Mammary epithelial cell (primary cell): ENCODE data around the gene TCF4.

Source experiments
- EZH2 ChIP-seq: IDR thresholded peaks from 2 replicates; pipeline ENCODE4 v1.6.1; 2012; ENCODE audit warnings: low read length, inconsistent platforms, borderline replicate concordance
- TF ChIP-seq, protein P1 (sequence below), 2 donors: IDR thresholded peaks in 1 of 2; conservative IDR thresholded peaks in 1 of 2; 2 replicates each; pipeline ENCODE4 v1.5.1; 2011 to 2012; ENCODE audit warnings: inconsistent platforms in 2 of 2, low read length in 2 of 2, mild to moderate bottlenecking in 2 of 2, control low read depth in 1 of 2, low read depth in 1 of 2; ENCODE audit not compliant: insufficient read depth in 1 of 2; ENCODE audit errors: extremely low read depth in 1 of 2

GRCh38 chr18:55396267-55396905 lies 191.6 kb downstream of the TCF4 start:
- TF ChIP-seq, protein P1, sequence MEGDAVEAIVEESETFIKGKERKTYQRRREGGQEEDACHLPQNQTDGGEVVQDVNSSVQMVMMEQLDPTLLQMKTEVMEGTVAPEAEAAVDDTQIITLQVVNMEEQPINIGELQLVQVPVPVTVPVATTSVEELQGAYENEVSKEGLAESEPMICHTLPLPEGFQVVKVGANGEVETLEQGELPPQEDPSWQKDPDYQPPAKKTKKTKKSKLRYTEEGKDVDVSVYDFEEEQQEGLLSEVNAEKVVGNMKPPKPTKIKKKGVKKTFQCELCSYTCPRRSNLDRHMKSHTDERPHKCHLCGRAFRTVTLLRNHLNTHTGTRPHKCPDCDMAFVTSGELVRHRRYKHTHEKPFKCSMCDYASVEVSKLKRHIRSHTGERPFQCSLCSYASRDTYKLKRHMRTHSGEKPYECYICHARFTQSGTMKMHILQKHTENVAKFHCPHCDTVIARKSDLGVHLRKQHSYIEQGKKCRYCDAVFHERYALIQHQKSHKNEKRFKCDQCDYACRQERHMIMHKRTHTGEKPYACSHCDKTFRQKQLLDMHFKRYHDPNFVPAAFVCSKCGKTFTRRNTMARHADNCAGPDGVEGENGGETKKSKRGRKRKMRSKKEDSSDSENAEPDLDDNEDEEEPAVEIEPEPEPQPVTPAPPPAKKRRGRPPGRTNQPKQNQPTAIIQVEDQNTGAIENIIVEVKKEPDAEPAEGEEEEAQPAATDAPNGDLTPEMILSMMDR (conservative IDR thresholded peaks at IDR 0.05 in 1 of 2, IDR thresholded peaks at IDR 0.05 in 1 of 2; ENCODE audit: extremely low read depth in 1 of 2, insufficient read depth in 1 of 2, low read depth in 1 of 2, low read length in 2 of 2): no peak
- no peak for TF ChIP-seq EZH2
